ENCODE results near the gene CNTNAP4.

DNA sequence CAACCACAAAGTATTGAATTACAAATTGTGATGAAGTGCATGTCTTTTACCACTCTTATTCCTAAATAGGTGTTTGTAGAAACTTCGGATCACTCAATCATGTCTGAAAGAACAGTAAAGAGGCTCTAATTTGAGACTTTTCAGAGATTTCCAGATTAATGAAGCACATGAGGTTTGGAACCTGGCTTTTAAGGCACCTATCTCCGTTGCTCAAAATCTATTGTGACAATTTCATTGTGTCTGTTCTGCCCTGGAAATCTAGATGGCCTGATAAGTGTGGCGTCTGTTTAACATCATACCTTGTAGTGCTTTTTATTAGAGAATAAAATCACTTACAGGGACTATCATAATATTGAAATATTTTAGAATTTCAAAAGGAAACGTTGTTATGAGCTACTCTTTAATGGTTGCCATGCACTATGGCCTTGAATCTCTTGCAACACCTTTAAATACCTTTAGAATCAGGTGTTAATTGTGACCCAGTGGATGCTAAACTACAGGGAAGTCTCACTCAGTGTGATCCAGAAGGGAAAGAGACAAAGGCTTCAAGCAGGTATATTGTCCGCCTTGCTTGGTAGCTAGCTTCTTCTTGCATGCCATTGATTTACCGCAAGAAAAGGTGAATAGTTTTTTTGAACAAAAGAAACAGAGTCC, 210.3 kb downstream of the CNTNAP4 start:
- TF ChIP-seq, protein P1, sequence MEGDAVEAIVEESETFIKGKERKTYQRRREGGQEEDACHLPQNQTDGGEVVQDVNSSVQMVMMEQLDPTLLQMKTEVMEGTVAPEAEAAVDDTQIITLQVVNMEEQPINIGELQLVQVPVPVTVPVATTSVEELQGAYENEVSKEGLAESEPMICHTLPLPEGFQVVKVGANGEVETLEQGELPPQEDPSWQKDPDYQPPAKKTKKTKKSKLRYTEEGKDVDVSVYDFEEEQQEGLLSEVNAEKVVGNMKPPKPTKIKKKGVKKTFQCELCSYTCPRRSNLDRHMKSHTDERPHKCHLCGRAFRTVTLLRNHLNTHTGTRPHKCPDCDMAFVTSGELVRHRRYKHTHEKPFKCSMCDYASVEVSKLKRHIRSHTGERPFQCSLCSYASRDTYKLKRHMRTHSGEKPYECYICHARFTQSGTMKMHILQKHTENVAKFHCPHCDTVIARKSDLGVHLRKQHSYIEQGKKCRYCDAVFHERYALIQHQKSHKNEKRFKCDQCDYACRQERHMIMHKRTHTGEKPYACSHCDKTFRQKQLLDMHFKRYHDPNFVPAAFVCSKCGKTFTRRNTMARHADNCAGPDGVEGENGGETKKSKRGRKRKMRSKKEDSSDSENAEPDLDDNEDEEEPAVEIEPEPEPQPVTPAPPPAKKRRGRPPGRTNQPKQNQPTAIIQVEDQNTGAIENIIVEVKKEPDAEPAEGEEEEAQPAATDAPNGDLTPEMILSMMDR (conservative IDR thresholded peaks at IDR 0.05), result no peak
- TF ChIP-seq ZFX (IDR thresholded peaks at IDR 0.05), result no peak
